Memory B cell (primary cell): ENCODE results near the gene FGFR4.

Source experiments
- ATAC-seq: fragments of 150-1000 bp; cut with Tn5 transposase; 2 replicates; pipeline ENCODE4 v1.10.0; 2021; ENCODE audit warnings: low read depth, mild to moderate bottlenecking, moderate library complexity
- DNase-seq, 2 donors: peaks; one replicate each; pipeline ENCODE4 v3.0.0; 2022; ENCODE audit warnings: low spot score in 2 of 2
- H3K27ac Mint-ChIP-seq: one replicate; pipeline ENCODE4 v1.8.0; 2022; ENCODE audit warnings: mild to moderate bottlenecking, moderate library complexity, mixed read lengths
- H3K27me3 Mint-ChIP-seq: one replicate; pipeline ENCODE4 v1.8.0; 2022; ENCODE audit warnings: mixed read lengths
- H3K36me3 Mint-ChIP-seq: one replicate; pipeline ENCODE4 v1.8.0; 2022; ENCODE audit warnings: mild to moderate bottlenecking, mixed read lengths
- H3K4me1 Mint-ChIP-seq: one replicate; pipeline ENCODE4 v1.8.0; 2022; ENCODE audit warnings: mixed read lengths
- H3K4me3 Mint-ChIP-seq: one replicate; pipeline ENCODE4 v1.8.0; 2022; ENCODE audit warnings: mild to moderate bottlenecking, moderate library complexity, mixed read lengths
- H3K9me3 Mint-ChIP-seq: one replicate; pipeline ENCODE4 v1.8.0; 2022; ENCODE audit warnings: mixed read lengths

FGFR4 gene

GRCh38 chr5:177070536-177071191, 16.1 kb upstream of the FGFR4 start:
- Mint-ChIP-seq H3K27me3 (no peaks in the 10 kb centered on the region), H3K27ac (peak overlapping the region; percentile 87), H3K4me3 (peak overlapping the region; percentile 79), H3K9me3 (no peaks in the 10 kb centered on the region), H3K36me3 (peaks cover 2% of the 10 kb centered on the region), H3K4me1 (peaks cover 31% of the 10 kb centered on the region)
- ATAC-seq (peak; percentile 69), DNase-seq (peak in 1 of 2 donors; percentile 34)

GRCh38 chr5:177071666-177072385, 14.9 kb upstream of the FGFR4 start:
- Mint-ChIP-seq H3K4me1 (peaks cover 24% of the 10 kb centered on the region), H3K4me3 (peak overlapping the region; percentile 77), H3K9me3 (no peaks in the 10 kb centered on the region), H3K27me3 (no peaks in the 10 kb centered on the region), H3K27ac (peak overlapping the region; percentile 70), H3K36me3 (no peaks in the 10 kb centered on the region)
- peak; percentile 86 for ATAC-seq
- DNase-seq = peak; percentile 81 to 82

GRCh38 chr5:177077335-177077734, 9.4 kb upstream of the FGFR4 start:
- Mint-ChIP-seq H3K4me1 (peaks cover 3% of the 10 kb centered on the region), H3K9me3 (no peaks in the 10 kb centered on the region), H3K36me3 (no peaks in the 10 kb centered on the region), H3K4me3 (no peak overlapping the region), H3K27ac (no peak overlapping the region), H3K27me3 (no peaks in the 10 kb centered on the region)
- no peak for DNase-seq
- ATAC-seq = no peak

GRCh38 chr5:177079606-177080005, 7.1 kb upstream of the FGFR4 start:
- ATAC-seq (no peak), DNase-seq (no peak)
- H3K27me3 Mint-ChIP-seq = peaks cover 5% of the 10 kb centered on the region
- H3K27ac Mint-ChIP-seq = no peak overlapping the region
- H3K4me1 Mint-ChIP-seq = no peaks in the 10 kb centered on the region
- no peak overlapping the region for H3K4me3 Mint-ChIP-seq
- no peaks in the 10 kb centered on the region for H3K36me3 Mint-ChIP-seq
- no peaks in the 10 kb centered on the region for H3K9me3 Mint-ChIP-seq

DNA sequence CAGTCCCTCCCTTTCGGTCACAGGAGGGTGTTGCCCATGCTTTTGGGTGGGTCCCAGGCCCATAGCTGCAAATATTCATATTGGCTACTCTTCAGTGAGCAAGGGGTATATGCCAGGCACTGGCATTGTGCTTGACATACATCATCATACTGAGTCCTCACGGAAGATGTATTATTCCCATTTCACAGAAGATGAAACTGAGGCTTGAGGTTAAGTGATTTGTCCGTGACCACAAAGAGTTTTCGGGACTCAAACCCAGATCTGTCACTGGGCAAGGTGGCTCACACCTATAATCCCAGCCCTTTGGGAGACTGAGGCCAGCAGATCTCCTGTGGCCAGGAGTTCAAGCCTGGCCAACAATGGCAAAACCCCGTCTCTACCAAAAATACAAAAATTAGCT, 6.5 kb upstream of the FGFR4 start:
- Mint-ChIP-seq H3K27ac (no peak overlapping the region), H3K36me3 (no peaks in the 10 kb centered on the region), H3K4me1 (no peaks in the 10 kb centered on the region), H3K27me3 (peaks cover 5% of the 10 kb centered on the region), H3K4me3 (no peak overlapping the region), H3K9me3 (no peaks in the 10 kb centered on the region)
- DNase-seq (no peak), ATAC-seq (no peak)

GRCh38 chr5:177081859-177082258, 4.9 kb upstream of the FGFR4 start:
- H3K4me3 Mint-ChIP-seq = no peak overlapping the region
- peaks cover 8% of the 10 kb centered on the region for H3K27me3 Mint-ChIP-seq
- ATAC-seq = no peak
- no peak for DNase-seq
- peaks cover 7% of the 10 kb centered on the region for H3K4me1 Mint-ChIP-seq
- no peaks in the 10 kb centered on the region for H3K9me3 Mint-ChIP-seq
- H3K36me3 Mint-ChIP-seq = no peaks in the 10 kb centered on the region
- no peak overlapping the region for H3K27ac Mint-ChIP-seq

GRCh38 chr5:177083357-177083756, 3.4 kb upstream of the FGFR4 start:
- Mint-ChIP-seq H3K36me3 (no peaks in the 10 kb centered on the region), H3K27ac (no peak overlapping the region), H3K27me3 (peaks cover 10% of the 10 kb centered on the region), H3K9me3 (no peaks in the 10 kb centered on the region), H3K4me1 (peaks cover 9% of the 10 kb centered on the region), H3K4me3 (no peak overlapping the region)
- no peak for DNase-seq
- ATAC-seq = no peak

GRCh38 chr5:177084175-177084574, 2.5 kb upstream of the FGFR4 start:
- H3K4me3 Mint-ChIP-seq = no peak overlapping the region
- H3K4me1 Mint-ChIP-seq = peaks cover 9% of the 10 kb centered on the region
- no peaks in the 10 kb centered on the region for H3K36me3 Mint-ChIP-seq
- peaks cover 10% of the 10 kb centered on the region for H3K27me3 Mint-ChIP-seq
- no peak for DNase-seq
- ATAC-seq = no peak
- H3K27ac Mint-ChIP-seq = no peak overlapping the region
- no peaks in the 10 kb centered on the region for H3K9me3 Mint-ChIP-seq

DNA sequence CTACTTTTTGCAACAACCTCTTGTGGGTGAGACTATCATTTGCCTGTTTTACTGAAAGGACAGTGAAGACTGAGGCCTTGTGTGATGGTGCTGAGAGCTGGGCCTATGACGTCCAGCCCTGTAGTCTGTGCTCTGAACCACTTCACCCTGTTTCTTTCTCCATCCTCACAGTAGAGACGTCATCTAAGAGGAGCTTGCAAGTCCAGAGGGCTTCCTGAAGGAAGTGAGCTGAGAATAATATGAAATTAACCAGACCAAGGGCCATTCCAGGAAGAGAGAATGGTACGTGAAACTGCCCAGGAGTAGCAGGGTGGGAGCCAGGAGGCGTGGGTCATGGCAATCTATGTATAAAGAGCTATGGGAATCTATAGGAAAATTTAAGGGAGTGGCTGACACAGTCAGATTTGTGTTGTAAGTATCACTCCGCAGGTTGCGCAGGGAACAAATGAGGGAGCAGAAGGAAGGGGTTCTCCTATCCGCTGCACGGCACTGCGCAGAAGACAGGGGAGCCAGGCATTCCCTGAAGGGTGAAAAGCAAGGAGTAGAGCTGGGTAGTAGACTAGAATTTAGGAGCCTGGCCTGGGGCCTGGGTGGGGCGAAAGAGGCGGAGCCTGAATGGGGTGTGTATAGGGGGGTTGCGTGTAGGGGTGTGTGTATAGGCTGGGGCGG, 596 bp upstream of the FGFR4 start:
- H3K4me3 Mint-ChIP-seq = peak overlapping the region; percentile 88
- H3K4me1 Mint-ChIP-seq = peaks cover 9% of the 10 kb centered on the region
- DNase-seq = no peak
- H3K36me3 Mint-ChIP-seq = no peaks in the 10 kb centered on the region
- no peak for ATAC-seq
- no peak overlapping the region for H3K27ac Mint-ChIP-seq
- peaks cover 14% of the 10 kb centered on the region for H3K27me3 Mint-ChIP-seq
- H3K9me3 Mint-ChIP-seq = no peaks in the 10 kb centered on the region

DNA sequence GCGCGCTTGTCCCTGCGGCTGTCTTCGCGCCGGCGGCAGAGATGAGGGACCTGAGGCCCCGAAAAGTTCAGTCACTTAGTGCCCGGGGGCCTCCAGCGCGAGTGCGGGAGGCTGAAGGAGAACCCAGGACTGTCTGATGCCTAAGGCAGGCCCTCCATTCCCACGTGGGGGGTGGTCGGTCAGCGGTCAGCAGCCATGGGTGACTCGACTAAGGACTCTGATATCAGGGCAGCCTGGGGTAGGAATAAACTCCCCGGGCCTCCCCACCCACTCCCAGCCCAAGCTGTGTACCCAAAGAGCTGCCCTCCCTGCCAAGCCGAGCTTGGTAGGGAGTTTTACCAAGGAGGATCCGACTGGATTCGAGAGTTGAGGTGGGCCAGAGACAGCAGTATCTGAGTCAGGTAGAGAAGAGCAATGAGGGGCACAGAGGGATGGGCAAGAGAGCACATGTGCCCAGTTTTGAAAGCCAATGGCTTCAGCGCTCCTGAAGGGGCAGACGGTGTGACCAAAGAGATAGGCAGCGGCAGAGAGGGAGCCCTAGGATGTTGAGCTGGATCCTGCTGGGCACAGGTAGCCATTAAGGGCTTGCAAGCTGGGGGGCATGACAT, 787 bp downstream of the FGFR4 start:
- ATAC-seq (no peak), DNase-seq (no peak)
- H3K27me3 Mint-ChIP-seq = peaks cover 14% of the 10 kb centered on the region
- peaks cover 9% of the 10 kb centered on the region for H3K4me1 Mint-ChIP-seq
- no peak overlapping the region for H3K4me3 Mint-ChIP-seq
- H3K27ac Mint-ChIP-seq = no peak overlapping the region
- H3K9me3 Mint-ChIP-seq = no peaks in the 10 kb centered on the region
- H3K36me3 Mint-ChIP-seq = no peaks in the 10 kb centered on the region

GRCh38 chr5:177089127-177089526, 2.4 kb downstream of the FGFR4 start:
- H3K4me1 Mint-ChIP-seq = peaks cover 9% of the 10 kb centered on the region
- no peaks in the 10 kb centered on the region for H3K36me3 Mint-ChIP-seq
- H3K27me3 Mint-ChIP-seq = peaks cover 9% of the 10 kb centered on the region
- no peak overlapping the region for H3K27ac Mint-ChIP-seq
- DNase-seq (no peak), ATAC-seq (no peak)
- H3K4me3 Mint-ChIP-seq = no peak overlapping the region
- H3K9me3 Mint-ChIP-seq = no peaks in the 10 kb centered on the region

DNA sequence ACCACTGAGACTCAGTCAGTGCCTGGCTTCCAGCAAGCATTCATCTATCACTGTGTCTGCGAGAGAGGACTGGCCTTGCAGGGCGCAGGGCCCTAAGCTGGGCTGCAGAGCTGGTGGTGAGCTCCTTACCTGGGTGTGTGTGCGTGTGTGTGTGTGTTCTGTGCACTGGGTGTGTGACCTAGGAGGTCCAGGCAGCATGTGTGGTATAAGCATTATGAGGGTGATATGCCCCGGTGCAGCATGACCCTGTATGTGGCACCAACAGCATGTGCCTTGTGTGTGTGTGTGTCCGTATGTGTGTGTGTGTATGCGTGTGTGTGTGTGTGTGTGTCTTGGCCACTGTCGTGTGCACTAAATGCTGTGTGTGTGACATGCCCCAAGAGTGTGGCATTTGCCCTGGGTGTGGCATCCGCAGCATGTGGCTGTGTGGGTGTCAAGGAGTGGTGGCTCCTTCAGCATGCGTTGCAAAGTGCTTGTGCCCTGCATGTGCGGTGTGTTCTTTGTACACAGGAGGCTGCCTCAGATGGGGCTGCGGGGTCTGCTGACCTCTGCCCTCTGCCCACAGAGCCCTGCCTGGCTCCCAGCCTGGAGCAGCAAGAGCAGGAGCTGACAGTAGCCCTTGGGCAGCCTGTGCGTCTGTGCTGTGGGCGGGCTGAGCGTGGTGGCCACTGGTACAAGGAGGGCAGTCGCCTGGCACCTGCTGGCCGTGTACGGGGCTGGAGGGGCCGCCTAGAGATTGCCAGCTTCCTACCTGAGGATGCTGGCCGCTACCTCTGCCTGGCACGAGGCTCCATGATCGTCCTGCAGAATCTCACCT, 3.3 kb downstream of the FGFR4 start:
- no peak overlapping the region for H3K4me3 Mint-ChIP-seq
- no peak overlapping the region for H3K27ac Mint-ChIP-seq
- peaks cover 9% of the 10 kb centered on the region for H3K4me1 Mint-ChIP-seq
- ATAC-seq (no peak), DNase-seq (no peak)
- H3K36me3 Mint-ChIP-seq = no peaks in the 10 kb centered on the region
- H3K27me3 Mint-ChIP-seq = peaks cover 11% of the 10 kb centered on the region
- no peaks in the 10 kb centered on the region for H3K9me3 Mint-ChIP-seq

- Mint-ChIP-seq H3K4me1 (peaks cover 9% of the 10 kb centered on the region), H3K4me3 (no peak overlapping the region), H3K9me3 (no peaks in the 10 kb centered on the region), H3K36me3 (no peaks in the 10 kb centered on the region), H3K27me3 (peaks cover 11% of the 10 kb centered on the region), H3K27ac (no peak overlapping the region)
- ATAC-seq = no peak
- DNase-seq = no peak
Observed at GRCh38 chr5:177090813-177091212, 4.1 kb downstream of the FGFR4 start.
